ENCODE measurements around the gene ANKRD31. TPM values are rescaled to one million over a fixed set of nuclear protein-coding genes. Genes with fewer than 3 reads are reported as not detected.

Gene ANKRD31
- total RNA-seq, 1 donor from 2014 or later = 0.94 TPM

DNA sequence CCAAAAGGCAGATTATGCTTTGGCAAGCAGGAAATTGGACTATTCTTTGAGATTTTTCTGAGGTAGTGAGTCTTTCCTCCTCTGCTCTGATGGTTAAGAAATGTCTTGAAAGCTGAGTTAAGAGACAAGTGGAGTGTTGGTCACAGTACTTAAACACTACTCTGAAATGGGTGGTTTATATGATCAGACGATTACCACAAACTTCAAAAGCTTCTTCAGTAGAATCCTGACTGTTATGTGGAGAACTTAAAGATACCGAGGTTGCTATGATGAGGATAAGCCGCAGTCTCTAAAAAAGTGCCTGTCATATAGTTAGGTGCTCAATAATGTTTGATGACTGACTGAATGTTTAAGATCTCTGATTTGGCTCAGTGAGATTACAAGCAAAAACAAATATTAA lies 208.6 kb downstream of the ANKRD31 start:
- DNase-seq = no peak

- DNase-seq = no peak
Measured at GRCh38 chr5:75023368-75024159, 213.1 kb downstream of the ANKRD31 start.

DNA sequence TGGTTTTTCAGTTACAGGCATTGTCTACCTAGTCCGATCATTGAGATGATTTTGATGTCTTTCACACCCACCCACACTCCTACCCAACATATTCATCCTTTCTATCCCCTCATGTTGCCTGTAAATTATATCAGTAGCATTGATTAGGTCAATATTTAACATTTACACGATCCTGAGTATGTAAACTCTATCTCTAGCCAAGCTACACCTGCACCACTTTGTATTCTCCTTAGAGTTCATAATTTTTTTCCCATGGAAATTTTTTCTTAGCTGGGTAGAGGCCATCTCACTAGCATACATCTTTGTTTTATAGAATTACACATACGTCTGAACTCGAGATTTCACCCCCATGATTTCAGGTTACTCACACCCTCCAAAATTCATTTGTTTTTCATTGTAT lies 214.9 kb downstream of the ANKRD31 start:
- DNase-seq = no peak

DNA sequence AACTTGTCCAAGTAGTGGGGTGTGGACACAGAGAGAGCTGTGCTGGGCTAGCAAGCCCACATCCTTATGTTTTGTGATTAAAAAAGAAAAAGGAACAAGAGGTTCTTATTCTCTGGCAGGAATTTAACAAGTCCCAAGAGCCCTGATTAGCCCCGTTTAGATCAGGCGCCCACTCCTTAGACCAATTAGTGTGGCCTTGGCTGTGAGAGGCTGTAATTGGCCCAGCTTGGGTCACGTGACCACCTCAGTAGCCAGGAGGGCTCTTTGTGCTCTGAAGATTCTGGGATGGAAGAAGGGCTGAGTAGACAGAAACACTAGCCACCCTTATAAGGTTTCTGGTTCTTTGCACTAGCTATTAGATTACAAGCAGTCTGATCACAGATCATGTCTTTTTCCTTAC lies 215.5 kb downstream of the ANKRD31 start:
- no peak for DNase-seq

GRCh38 chr5:75020016-75020656 lies 216.5 kb downstream of the ANKRD31 start:
- no peak for DNase-seq

- no peak for DNase-seq
Measured at GRCh38 chr5:75018805-75019587, 217.7 kb downstream of the ANKRD31 start.

Small RNAs within 50 kb of the gene (small RNA-seq; reads per million reads assigned to genes)
- not detected for gene SUMO2P5

Other genes with a start within 250 kb of the ANKRD31 start
- gene GCNT4, start 184.3 kb downstream of the ANKRD31 start, total RNA-seq = 1.7 TPM
- 400 TPM for gene HMGCR, start 100.3 kb upstream of the ANKRD31 start, total RNA-seq